Right renal cortex interstitium (tissue), 3 donors: ENCODE results near the gene EPHB2. TPM values are rescaled to one million over a fixed set of nuclear protein-coding genes. Genes with fewer than 3 reads are reported as not detected.
A peak's percentile ranks its signal among the peaks of the same experiment; 100 is the strongest.
"Not testable (repeated sequence)": the region's sequence is repeated elsewhere in the genome, so short reads cannot be mapped to it uniquely, and the experiment has no call there.

ENCODE experiments used
- DNase-seq, 3 donors: peaks; one replicate each; pipeline ENCODE4 v3.0.0-alpha.2; 2013; ENCODE audit warnings: low read depth in 3 of 3, low spot score in 2 of 3
- polyA plus RNA-seq, 3 donors: library from polyadenylated mRNA; unstranded; fragments of 120-200 nt; gene quantifications; one replicate each; pipeline ENCODE4 v1.2.1, GENCODE V29; 2013; ENCODE audit not compliant: insufficient read length in 3 of 3

EPHB2 gene
- polyA plus RNA-seq, 3 donors, result 9.3 to 12.8 (median 11.9) TPM

DNA sequence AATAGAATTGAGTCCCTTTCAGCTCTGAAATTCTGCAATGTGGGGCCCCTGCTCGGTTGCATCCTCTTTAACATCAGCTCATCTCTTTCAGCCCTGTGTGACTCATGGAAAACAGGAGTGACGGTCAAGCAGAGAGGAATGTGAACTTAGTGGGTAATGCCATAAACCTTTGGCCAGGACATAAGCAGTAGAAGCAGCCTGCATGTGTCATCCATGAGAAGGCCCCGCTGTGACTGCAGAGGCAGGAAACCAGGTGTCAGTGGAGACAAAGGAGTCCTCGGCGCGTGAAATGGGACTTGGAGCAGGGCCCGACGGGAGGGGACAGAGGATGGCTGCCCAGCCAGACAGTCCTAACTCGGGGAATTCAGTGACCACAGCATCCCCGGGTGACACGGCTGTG, 21.1 kb upstream of the EPHB2 start:
- DNase-seq, result peak in 1 of 3 donors; percentile 41

GRCh38 chr1:22691031-22691753, 19.4 kb upstream of the EPHB2 start:
- no peak for DNase-seq

- no peak for DNase-seq
Observed at GRCh38 chr1:22694172-22694571, 16.5 kb upstream of the EPHB2 start.

DNA sequence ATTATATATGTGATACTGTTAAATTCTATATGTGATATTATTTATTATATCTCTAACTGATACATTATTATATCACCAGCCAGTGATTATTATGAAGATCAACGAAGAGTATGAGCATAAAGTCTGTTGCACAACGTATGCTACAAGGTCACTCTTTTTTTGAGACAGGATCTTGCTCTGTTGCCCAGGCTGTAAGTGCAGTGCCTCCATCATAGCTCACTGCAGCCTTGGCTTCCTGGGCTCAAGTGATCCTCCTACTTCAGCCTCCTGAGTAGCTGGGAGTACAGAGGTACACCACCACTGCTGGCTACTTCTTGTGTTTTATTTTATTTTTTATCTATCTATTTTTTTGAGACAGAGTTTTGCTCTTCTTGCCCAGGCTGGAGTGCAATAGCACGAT, 14.0 kb upstream of the EPHB2 start:
- no peak for DNase-seq

GRCh38 chr1:22697980-22698379, 12.7 kb upstream of the EPHB2 start:
- DNase-seq, result no peak

DNA sequence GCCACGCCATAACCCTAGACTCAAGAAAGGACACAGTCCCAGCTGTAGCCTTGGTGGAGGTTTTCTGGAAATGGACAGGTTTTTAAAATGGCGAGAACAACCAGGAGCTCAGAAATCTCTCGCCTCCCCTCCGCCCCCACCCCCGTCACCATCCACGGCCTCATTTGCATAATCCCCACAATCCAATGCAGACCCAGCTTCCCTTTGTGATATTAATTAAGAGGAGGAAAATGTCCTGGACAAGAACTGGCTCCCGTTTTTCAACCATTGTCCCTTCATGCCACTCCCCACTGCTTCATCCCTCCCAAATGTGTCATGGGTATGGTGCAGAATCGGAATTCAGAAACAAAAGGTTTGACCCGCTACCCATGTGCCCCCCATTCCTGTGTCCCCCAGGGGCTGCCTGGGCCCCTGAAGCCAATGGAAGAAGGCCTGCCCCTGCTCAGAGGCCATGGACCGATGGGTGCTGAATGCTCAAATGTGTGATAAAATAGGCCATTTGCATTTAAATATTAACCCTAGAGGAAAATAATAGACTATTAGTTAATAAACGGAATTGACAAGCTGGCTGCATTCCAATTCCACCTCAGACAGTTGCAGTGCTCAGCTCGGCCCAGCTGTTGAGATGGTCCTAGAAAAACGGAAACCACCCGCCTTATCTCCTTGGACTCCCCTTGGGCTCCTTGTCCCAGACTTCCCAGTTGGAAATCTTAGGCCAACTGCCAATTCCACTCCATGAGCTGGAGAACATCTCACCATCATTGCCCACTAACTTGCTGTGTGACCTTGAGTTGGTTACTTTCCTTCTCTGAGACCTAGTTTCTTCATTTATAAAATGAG, 10.7 kb upstream of the EPHB2 start:
- no peak for DNase-seq

GRCh38 chr1:22702296-22703085, 8.1 kb upstream of the EPHB2 start:
- DNase-seq, result no peak

DNA sequence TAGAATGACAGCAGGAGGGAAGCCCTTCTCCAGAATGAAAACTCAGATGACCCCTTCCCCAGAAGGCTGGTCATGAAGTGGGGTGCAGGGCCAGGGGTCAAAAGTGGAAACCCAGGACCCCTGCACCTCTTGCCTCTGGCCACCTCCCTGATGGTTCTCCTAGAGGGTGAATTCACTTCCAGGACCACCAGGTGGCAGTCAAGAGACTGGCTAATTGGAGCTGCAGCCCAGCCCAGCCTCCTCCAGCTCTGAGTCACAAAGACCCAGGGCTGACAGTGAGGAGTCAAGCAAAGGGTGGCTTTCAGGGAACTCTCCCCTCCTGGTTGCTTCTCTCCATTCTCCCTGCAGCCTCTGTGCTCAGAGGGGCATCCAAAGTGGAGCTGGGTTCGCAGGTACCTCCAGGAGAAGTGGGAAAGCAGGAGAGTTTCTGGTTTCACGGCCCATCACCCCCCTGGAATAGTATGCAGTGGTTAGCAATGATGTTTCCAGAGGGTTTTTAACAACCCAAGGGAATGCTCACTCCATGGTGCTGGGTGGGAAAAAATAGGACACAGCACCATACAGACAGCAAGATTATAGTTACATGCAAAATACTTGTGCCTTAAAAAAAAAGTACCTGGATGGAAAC, 6.1 kb upstream of the EPHB2 start:
- DNase-seq, result peak; percentile 59 to 65 (median 61)

GRCh38 chr1:22705586-22705985, 5.1 kb upstream of the EPHB2 start:
- no peak for DNase-seq

- DNase-seq, result not testable (repeated sequence)
Observed at GRCh38 chr1:22706100-22706499, 4.5 kb upstream of the EPHB2 start.

GRCh38 chr1:22708777-22709176, 1.9 kb upstream of the EPHB2 start:
- DNase-seq, result no peak

- DNase-seq, result no peak
Observed at GRCh38 chr1:22709227-22709626, 1.4 kb upstream of the EPHB2 start.

DNA sequence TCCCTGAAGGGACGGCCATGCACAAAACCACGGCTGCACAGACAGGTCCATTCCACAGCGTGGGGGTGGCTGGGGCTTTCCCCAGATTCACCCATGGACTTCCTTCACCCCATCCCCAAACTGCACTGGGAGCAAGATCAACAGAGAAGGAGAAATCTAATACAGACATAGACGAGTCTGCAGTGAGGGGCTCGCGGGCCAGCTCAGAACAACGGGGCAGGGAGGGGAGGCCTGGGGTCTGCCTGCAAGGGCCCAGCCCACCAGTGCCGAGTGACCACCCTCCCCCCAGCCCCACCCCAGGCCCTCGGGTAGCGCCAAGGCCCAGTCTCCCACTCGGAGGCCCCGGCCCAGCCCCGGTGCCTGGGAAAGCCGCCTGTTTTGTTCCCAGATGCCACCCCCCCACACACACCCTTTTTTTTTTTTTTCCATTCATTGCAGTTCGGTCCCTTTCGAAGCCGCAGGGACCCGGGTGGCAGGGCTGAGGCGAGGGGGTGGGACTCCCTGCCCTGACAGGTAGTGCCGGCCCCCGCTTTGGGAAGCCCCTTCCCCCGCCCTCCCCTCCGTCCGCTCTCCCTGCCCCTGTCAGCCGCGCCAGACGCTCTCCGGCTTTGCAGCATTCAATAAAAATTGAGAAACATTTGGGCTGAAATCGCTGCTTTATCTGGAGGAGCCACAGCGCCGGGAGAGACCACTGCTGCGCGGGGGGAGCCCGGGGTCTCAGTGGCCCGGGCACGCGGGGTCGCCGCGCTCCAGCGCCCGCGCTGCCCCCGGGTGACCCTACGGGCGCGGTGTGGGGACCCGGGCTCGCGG, 543 bp upstream of the EPHB2 start:
- peak in 1 of 3 donors; percentile 42 for DNase-seq

GRCh38 chr1:22711071-22711470, 432 bp downstream of the EPHB2 start:
- DNase-seq, result no peak

- DNase-seq, result no peak
Observed at GRCh38 chr1:22711591-22712501, 1.2 kb downstream of the EPHB2 start.

DNA sequence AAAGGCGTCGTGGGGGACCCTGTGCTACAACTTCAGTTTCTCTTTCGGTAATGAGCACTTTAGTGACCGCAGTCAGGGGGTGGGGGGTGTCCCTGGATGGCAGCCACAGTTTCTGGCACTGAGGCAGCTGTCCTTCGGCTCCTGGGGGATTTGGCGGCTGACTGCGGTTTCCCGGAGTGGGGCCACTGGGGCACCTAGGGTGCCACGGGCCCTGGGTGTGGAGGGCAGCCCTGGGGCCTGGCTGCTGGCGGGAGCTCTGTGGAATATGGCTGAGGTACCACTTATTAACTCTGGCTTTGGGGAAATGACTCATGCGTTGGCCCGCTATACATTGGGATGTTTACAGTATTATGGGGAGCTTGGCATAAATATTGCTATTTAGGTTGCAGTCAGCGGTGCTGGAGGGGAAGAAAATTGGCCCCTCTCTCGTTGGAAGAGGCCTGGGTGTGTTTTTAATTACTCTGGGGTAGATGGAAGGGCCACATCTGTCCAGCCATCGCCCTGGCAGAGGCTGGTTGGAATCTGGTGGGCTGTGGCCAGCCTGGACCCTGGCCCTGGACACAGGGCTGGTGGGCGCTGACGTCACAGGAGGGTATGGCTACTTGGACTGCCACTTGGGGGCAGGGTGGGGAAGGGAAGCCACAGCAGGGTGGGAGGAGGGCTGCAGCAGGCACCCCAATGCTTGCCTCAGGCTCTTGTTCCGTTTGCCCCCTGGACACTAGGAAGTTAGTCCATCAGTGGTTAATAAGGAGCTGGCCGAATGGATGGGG, 2.0 kb downstream of the EPHB2 start:
- DNase-seq, result no peak

- DNase-seq, result no peak
Observed at GRCh38 chr1:22714455-22714854, 3.8 kb downstream of the EPHB2 start.
